Lung (tissue), 12 donors: Measurements from ENCODE around the gene PPP2R5A. TPM values are rescaled to one million over a fixed set of nuclear protein-coding genes. Genes with fewer than 3 reads are reported as not detected.
A peak's percentile ranks its signal among the peaks of the same experiment; 100 is the strongest.
"Not testable (repeated sequence)": the region's sequence is repeated elsewhere in the genome, so short reads cannot be mapped to it uniquely, and the experiment has no call there.

Experiments
- ATAC-seq: fragments of 200-7000 bp; cut with Tn5 transposase; one replicate; pipeline ENCODE4 v1.9.1; 2020; ENCODE audit warnings: moderate number of reproducible peaks; ENCODE audit not compliant: insufficient read depth, low FRiP score
- DNase-seq, 3 donors: peaks; one replicate each; pipeline ENCODE4 v3.0.0-alpha.2; 2013 to 2017
- H3K27ac ChIP-seq, 2 donors: one replicate each; pipeline ENCODE4 v1.5.1; 2013; ENCODE audit warnings: mild to moderate bottlenecking in 2 of 2, moderate library complexity in 2 of 2, control low read depth in 1 of 2, inconsistent platforms in 1 of 2, low read depth in 1 of 2, low read length in 1 of 2
- H3K27me3 ChIP-seq, 3 donors: one replicate each; pipeline ENCODE4 v1.5.1; 2013; ENCODE audit warnings: low read length in 2 of 3; ENCODE audit not compliant: control insufficient read depth in 3 of 3, insufficient read depth in 3 of 3
- H3K36me3 ChIP-seq, 4 donors: one replicate each; pipeline ENCODE4 v1.5.1; 2013; ENCODE audit warnings: low read length in 4 of 4, mild to moderate bottlenecking in 1 of 4, moderate library complexity in 1 of 4; ENCODE audit not compliant: control insufficient read depth in 4 of 4, insufficient read depth in 4 of 4
- H3K4me1 ChIP-seq, 5 donors: one replicate each; pipeline ENCODE4 v1.5.1; 2013; ENCODE audit warnings: low read length in 5 of 5, mild to moderate bottlenecking in 2 of 5, moderate library complexity in 1 of 5; ENCODE audit not compliant: control insufficient read depth in 5 of 5, insufficient read depth in 5 of 5
- H3K4me3 ChIP-seq: one replicate; pipeline ENCODE4 v1.5.1; 2013; ENCODE audit warnings: mild to moderate bottlenecking, control low read depth, moderate library complexity
- H3K9ac ChIP-seq, 2 donors: one replicate each; pipeline ENCODE4 v1.5.1; 2013; ENCODE audit warnings: low read length in 2 of 2, control low read depth in 1 of 2; ENCODE audit not compliant: insufficient read depth in 1 of 2
- H3K9me3 ChIP-seq, 4 donors: one replicate each; pipeline ENCODE4 v1.5.1; 2013; ENCODE audit warnings: low read length in 3 of 4, mild to moderate bottlenecking in 1 of 4, moderate library complexity in 1 of 4; ENCODE audit not compliant: control insufficient read depth in 4 of 4, insufficient read depth in 3 of 4
- CTCF ChIP-seq: IDR thresholded peaks from 2 replicates; pipeline ENCODE4 v1.5.1; 2012; ENCODE audit warnings: mild to moderate bottlenecking; ENCODE audit errors: control extremely low read depth, extremely low read depth
- WGBS, 2 donors: extraction: QIAGEN DNeasy Blood & Tissue Kit; methylation state at CpG; one replicate each; pipeline ENCODE4 v1.1.7; 2013; 5-methylcytosine and 5-hydroxymethylcytosine counted together
- polyA plus RNA-seq, 2 donors: library from polyadenylated mRNA; stranded (reverse); fragments of 200-250 nt; gene quantifications; one replicate each; pipeline ENCODE4 v1.2.1, GENCODE V29; 2013
- total RNA-seq, 2 donors: library from RNA; depleted of rRNA in 1 of 2; stranded (reverse); fragments of >200 nt in 1 of 2; gene quantifications; one replicate each; pipeline ENCODE4 v1.2.1, GENCODE V29; 2014 to 2021
- donor health status: control.
- donor health status: control.
- donor health status: Bipolar disorder and iron deficiency.
- donor health status: healthy.
- donor health status: DM: yes; HTN: yes; CAD: no.

PPP2R5A gene
- total and polyA plus RNA-seq, 4 donors: 31.3 to 143 (median 54.3) TPM

GRCh38 chr1:212287261-212287895 lies 2.2 kb downstream of the PPP2R5A start:
- Histone ChIP-seq H3K27me3 (no peaks in the 10 kb centered on the region), H3K9me3 (no peaks in the 10 kb centered on the region), H3K4me3 (peak overlapping the region; percentile 36), H3K27ac (peak overlapping the region in 1 of 2 donors; percentile 100), H3K36me3 (no peaks in the 10 kb centered on the region), H3K9ac (peak overlapping the region; percentile 14 to 94), H3K4me1 (peaks cover 0 to 29% (median 5%) of the 10 kb centered on the region in 5 donors)
- WGBS, 2 donors: 34 to 52% methylated on average over 3 of the region's 3 CpGs
- ATAC-seq (no peak), DNase-seq (peak in 1 of 3 donors; percentile 39)
- TF ChIP-seq CTCF: no peak

DNA sequence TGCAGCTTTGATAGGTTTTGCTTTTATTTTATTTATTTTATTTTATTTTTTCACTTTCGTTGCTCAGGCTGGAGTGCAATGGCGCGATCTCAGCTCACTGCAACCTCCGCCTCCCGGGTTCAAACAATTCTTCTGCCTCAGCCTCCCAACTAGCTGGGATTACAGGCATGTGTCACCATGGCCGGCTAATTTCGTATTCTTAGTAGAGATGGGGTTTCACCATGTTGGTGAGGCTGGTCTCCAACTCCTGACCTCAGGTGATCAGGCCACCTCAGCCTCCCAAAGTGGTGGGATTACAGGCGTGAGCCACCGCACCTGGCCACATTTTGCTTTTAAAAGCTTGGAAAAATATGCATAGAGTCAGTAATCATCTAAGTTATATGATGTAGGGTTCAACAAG lies 2.8 kb downstream of the PPP2R5A start:
- DNase-seq, ATAC-seq, H3K36me3 ChIP-seq, H3K9me3 ChIP-seq, H3K27me3 ChIP-seq: not testable (repeated sequence)
- Histone ChIP-seq H3K9ac (peak overlapping the region in 1 of 2 donors; percentile 26), H3K27ac (peak overlapping the region; percentile 26 to 48), H3K4me3 (peak overlapping the region; percentile 25), H3K4me1 (peaks cover 0 to 29% (median 6%) of the 10 kb centered on the region in 5 donors)
- WGBS, 2 donors: 56 to 65% methylated on average over 9 of the region's 9 CpGs

GRCh38 chr1:212288615-212289014 lies 3.4 kb downstream of the PPP2R5A start:
- TF ChIP-seq CTCF: no peak
- Histone ChIP-seq H3K27ac (no peak overlapping the region), H3K4me3 (no peak overlapping the region), H3K9ac (no peak overlapping the region), H3K36me3 (no peaks in the 10 kb centered on the region), H3K27me3 (no peaks in the 10 kb centered on the region), H3K9me3 (no peaks in the 10 kb centered on the region), H3K4me1 (peaks cover 0 to 30% (median 6%) of the 10 kb centered on the region in 5 donors)
- ATAC-seq: no peak
- DNase-seq: peak in 2 of 3 donors; percentile 45 to 53

DNA sequence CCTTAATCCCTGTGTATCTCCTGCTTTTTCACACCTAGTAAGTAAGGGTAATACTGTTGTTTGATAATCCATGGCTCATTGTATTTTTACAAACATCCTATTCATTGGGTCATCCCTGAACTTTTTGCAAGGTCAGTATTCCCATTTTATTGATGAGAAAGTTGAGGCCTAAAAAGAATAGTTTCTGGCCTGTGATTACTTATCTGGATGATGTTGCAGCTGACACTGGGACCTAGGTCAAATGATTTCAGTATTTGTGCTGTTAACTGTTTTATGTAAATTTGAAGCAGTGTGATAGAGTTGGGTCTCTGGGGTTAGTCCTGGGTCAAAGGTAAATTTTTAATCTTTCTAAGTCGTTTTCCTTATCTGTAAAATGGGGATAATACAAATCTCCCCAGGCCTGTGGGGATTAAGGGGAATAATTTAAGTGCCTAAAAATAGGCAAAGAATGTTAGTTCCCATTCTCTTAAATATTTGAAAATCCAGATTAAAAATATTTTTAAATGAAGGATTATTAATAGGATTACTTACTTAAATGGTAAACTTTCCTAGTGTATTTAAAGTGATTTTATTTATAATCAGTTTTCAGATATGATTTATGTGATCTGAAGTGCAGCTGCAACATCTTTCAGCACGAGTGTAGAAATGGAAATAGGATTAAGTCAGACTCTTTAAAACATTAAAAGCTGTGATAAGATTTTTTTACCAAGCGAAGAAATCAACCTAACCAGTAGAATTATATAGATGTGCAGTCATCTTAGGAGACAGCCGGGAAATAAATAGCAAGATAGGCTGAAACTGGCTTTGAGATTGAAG lies 4.3 kb downstream of the PPP2R5A start:
- H3K9me3 ChIP-seq: no peaks in the 10 kb centered on the region
- H3K27me3 ChIP-seq: no peaks in the 10 kb centered on the region
- WGBS, 2 donors: 43 to 57% methylated on average over 4 of the region's 4 CpGs
- no peak overlapping the region for H3K4me3 ChIP-seq
- H3K27ac ChIP-seq: peak overlapping the region in 1 of 2 donors; percentile 40
- ATAC-seq: no peak
- peak overlapping the region in 1 of 2 donors; percentile 54 for H3K9ac ChIP-seq
- DNase-seq: no peak
- no peaks in the 10 kb centered on the region for H3K36me3 ChIP-seq
- H3K4me1 ChIP-seq: peaks cover 0 to 27% (median 6%) of the 10 kb centered on the region in 5 donors
- no peak for TF ChIP-seq CTCF
